RWPE2 (cell line): Measurements from ENCODE around the gene SYT17.

ENCODE experiments used
- ATAC-seq: fragments of 200-7000 bp; cut with Tn5 transposase; 3 replicates; pipeline ENCODE4 v1.9.1; 2021; ENCODE audit warnings: low read depth
- DNase-seq: peaks from one replicate; pipeline ENCODE4 v3.0.0-alpha.2; 2020; ENCODE audit warnings: low spot score
- H3K27ac ChIP-seq: fragments of 450-650 bp; 2 replicates; pipeline ENCODE4 v1.5.1; 2017; ENCODE audit warnings: mild to moderate bottlenecking; ENCODE audit not compliant: poor library complexity, severe bottlenecking
- H3K27me3 ChIP-seq: fragments of 250-450 bp; sonication (Bioruptor Pico); 2 replicates; pipeline ENCODE4 v1.5.1; 2021; ENCODE audit warnings: mild to moderate bottlenecking, moderate library complexity; ENCODE audit not compliant: insufficient read depth, poor library complexity, severe bottlenecking
- H3K36me3 ChIP-seq: fragments of 250-450 bp; sonication (Bioruptor Pico); 2 replicates; pipeline ENCODE4 v1.5.1; 2020; ENCODE audit warnings: low read depth, mild to moderate bottlenecking, moderate library complexity
- H3K4me1 ChIP-seq: fragments of 250-450 bp; sonication (Bioruptor Pico); 2 replicates; pipeline ENCODE4 v1.5.1; 2021; ENCODE audit warnings: mild to moderate bottlenecking, moderate library complexity; ENCODE audit not compliant: insufficient read depth, poor library complexity, severe bottlenecking
- H3K4me3 ChIP-seq: fragments of 250-450 bp; sonication (Bioruptor Pico); 2 replicates; pipeline ENCODE4 v1.5.1; 2021; ENCODE audit warnings: mild to moderate bottlenecking, moderate library complexity; ENCODE audit not compliant: severe bottlenecking
- H3K9me3 ChIP-seq: fragments of 250-450 bp; sonication (Bioruptor Pico); 2 replicates; pipeline ENCODE4 v1.5.1; 2021; ENCODE audit warnings: mild to moderate bottlenecking, moderate library complexity; ENCODE audit not compliant: severe bottlenecking
- TF ChIP-seq, protein P1 (sequence below): fragments of 450-650 bp; IDR thresholded peaks from one replicate; pipeline ENCODE4 v1.5.1; 2017; ENCODE audit warnings: mild to moderate bottlenecking, moderate library complexity; ENCODE audit not compliant: poor library complexity, severe bottlenecking

SYT17 gene

DNA sequence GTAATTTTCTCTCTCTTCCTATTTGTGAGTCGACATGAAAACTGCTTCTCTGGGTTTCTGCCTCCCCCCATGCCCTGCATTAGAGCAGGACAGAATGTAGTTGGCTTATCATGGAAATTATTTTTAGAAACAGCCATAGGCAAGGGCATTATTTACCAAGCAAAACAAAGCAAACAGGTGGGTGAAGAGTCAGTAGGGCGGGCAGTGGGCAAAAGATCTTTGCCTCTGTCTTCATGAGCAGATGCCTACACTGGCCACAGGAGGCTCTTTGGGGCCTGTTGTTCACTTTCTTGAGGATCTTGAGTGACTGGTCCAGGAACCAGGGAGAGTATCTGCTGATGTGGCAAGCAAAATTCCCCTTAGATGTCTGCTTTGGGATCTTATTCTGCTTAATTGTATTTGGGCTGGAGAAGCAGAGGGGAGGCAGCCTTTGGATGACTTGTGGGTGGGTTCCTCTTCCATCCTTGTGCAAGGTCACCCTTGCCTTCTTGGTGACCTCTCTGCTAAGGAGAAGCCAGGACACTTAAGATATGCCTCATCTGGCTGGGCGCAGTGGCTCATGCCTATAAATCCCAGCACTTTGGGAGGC lies 75.0 kb downstream of the SYT17 start:
- Histone ChIP-seq H3K27ac (no peak overlapping the region), H3K9me3 (no peaks in the 10 kb centered on the region), H3K27me3 (no peaks in the 10 kb centered on the region), H3K4me3 (no peak overlapping the region), H3K4me1 (no peaks in the 10 kb centered on the region), H3K36me3 (no peaks in the 10 kb centered on the region)
- no peak for ATAC-seq
- TF ChIP-seq, protein P1, sequence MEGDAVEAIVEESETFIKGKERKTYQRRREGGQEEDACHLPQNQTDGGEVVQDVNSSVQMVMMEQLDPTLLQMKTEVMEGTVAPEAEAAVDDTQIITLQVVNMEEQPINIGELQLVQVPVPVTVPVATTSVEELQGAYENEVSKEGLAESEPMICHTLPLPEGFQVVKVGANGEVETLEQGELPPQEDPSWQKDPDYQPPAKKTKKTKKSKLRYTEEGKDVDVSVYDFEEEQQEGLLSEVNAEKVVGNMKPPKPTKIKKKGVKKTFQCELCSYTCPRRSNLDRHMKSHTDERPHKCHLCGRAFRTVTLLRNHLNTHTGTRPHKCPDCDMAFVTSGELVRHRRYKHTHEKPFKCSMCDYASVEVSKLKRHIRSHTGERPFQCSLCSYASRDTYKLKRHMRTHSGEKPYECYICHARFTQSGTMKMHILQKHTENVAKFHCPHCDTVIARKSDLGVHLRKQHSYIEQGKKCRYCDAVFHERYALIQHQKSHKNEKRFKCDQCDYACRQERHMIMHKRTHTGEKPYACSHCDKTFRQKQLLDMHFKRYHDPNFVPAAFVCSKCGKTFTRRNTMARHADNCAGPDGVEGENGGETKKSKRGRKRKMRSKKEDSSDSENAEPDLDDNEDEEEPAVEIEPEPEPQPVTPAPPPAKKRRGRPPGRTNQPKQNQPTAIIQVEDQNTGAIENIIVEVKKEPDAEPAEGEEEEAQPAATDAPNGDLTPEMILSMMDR, result no peak
- DNase-seq, result no peak

DNA sequence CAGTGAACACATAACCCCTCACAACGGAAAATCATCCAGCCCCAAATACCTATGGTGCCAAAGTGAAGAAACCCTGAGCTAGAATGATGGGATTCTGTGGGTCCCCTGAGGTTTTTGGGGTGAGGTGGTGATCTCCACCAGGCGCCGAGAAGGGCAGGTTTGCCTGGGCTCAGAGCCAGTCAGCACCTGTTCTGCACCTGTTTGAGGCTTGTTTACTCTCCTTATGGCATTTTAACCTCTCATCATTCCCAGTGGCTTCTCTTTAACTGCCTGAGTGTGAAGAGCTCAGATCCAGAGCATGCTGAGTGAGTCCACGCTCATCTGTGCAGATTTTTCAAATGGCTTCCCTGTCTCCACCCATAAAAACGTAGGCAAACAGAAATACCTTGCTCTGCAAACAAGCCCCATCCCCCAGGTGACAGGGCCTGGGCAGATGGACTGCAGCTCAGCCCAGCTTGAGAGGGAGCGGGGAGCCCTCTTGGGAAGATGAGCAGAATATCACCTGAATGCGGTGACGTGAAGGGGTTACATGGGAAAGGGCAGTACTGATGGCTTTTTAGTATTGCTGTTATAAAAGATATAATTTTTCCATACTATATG lies 77.4 kb downstream of the SYT17 start:
- H3K36me3 ChIP-seq, result no peaks in the 10 kb centered on the region
- no peak overlapping the region for H3K4me3 ChIP-seq
- H3K4me1 ChIP-seq, result no peaks in the 10 kb centered on the region
- H3K27ac ChIP-seq, result no peak overlapping the region
- DNase-seq (no peak), ATAC-seq (no peak)
- no peaks in the 10 kb centered on the region for H3K27me3 ChIP-seq
- TF ChIP-seq, protein P1, result no peak
- H3K9me3 ChIP-seq, result no peaks in the 10 kb centered on the region

DNA sequence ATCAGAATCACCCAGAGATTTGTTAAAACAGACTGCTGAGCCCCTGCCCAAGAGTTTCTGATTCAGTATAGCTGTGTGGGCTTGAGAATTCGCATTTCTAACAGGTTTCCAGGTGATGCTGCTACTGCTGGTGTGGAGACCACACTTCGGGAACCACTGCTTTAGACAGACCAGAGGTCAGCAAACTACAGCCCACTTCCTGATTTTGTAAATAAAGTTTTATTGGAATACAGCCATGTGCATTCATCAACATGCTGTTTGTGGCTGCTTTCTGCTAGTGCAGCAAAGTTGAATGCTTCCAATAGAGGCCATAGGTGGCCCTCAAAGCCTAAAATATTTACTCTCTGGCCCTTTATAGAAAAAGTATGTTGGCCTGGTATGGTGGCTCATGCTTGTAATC lies 84.9 kb downstream of the SYT17 start:
- no peaks in the 10 kb centered on the region for H3K36me3 ChIP-seq
- TF ChIP-seq, protein P1, result no peak
- DNase-seq (no peak), ATAC-seq (no peak)
- H3K4me3 ChIP-seq, result no peak overlapping the region
- H3K27me3 ChIP-seq, result no peaks in the 10 kb centered on the region
- no peak overlapping the region for H3K27ac ChIP-seq
- no peaks in the 10 kb centered on the region for H3K4me1 ChIP-seq
- no peaks in the 10 kb centered on the region for H3K9me3 ChIP-seq

DNA sequence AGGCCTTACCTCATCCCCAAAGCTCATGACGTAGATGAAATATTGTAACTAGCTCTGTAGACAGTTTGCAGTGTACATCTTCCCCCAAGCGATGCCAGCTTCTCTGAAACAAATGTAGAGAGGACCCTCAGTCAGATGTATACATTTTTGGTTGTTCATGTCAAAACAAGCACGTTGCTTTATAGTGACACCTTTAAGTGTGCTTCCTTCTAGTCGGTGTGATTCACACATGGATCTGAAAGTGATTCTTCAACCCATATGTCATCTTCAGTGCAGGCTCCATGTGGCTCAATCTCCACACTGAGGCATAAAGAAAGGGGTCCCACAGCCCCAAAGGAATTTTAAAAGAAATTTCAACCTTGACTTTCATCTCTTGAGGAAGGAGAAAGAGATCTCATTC lies 86.6 kb downstream of the SYT17 start:
- no peak for ATAC-seq
- Histone ChIP-seq H3K36me3 (no peaks in the 10 kb centered on the region), H3K27ac (no peak overlapping the region), H3K4me3 (no peak overlapping the region), H3K9me3 (no peaks in the 10 kb centered on the region), H3K27me3 (no peaks in the 10 kb centered on the region), H3K4me1 (no peaks in the 10 kb centered on the region)
- DNase-seq, result no peak
- TF ChIP-seq, protein P1, result no peak

DNA sequence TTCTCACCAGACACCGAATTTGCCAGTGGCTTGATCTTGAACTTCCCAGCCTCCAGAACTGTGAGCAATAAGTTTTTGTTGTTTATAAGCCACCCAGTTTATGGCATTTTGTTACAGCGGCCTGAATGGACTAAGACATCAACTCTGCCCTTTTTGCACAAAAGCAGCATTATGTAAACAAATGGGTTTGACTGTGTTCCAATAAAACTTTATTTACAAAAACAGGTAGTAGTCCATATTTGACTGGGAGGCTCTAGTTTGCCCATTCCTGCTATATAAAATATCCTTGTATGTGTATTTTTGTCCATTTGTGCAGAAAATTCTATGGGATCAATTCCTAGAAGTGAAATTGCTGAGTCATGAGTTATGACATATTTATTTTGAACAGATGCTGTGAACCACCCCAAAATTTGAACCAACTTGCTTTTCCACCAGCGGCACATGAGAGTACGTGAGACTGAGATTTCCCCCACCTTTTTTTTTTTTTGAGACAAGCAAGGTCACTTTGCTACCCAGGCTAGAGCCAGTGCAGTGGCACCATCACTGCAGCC lies 96.2 kb downstream of the SYT17 start:
- no peaks in the 10 kb centered on the region for H3K27me3 ChIP-seq
- ATAC-seq (no peak), DNase-seq (no peak)
- H3K27ac ChIP-seq, result no peak overlapping the region
- H3K9me3 ChIP-seq, result peaks cover 3% of the 10 kb centered on the region
- H3K4me1 ChIP-seq, result no peaks in the 10 kb centered on the region
- H3K36me3 ChIP-seq, result no peaks in the 10 kb centered on the region
- TF ChIP-seq, protein P1, result no peak
- H3K4me3 ChIP-seq, result no peak overlapping the region
